Trophoblast cell (in vitro differentiated cells and primary cell): ENCODE measurements around the gene NR1H2.

Experiments
- DNase-seq, 2 donors: peaks; one replicate each; pipeline ENCODE4 v3.0.0-alpha.2; 2016
- H2AFZ ChIP-seq: 2 replicates; pipeline ENCODE4 v1.6.1; 2013; ENCODE audit warnings: low read length, moderate library complexity, mild to moderate bottlenecking; ENCODE audit not compliant: insufficient read depth, poor library complexity
- H2AK5ac ChIP-seq: 2 replicates; pipeline ENCODE4 v1.6.1; 2013; ENCODE audit warnings: mild to moderate bottlenecking, low read length
- H2BK120ac ChIP-seq: 2 replicates; pipeline ENCODE4 v1.6.1; 2013; ENCODE audit warnings: low read length, mild to moderate bottlenecking, moderate library complexity; ENCODE audit not compliant: insufficient read depth, poor library complexity
- H2BK12ac ChIP-seq: 2 replicates; pipeline ENCODE4 v1.6.1; 2013; ENCODE audit warnings: mild to moderate bottlenecking, low read length, moderate library complexity
- H2BK5ac ChIP-seq: 2 replicates; pipeline ENCODE4 v1.6.1; 2013; ENCODE audit warnings: low read length, low read depth, moderate library complexity, mild to moderate bottlenecking; ENCODE audit not compliant: poor library complexity
- H3K14ac ChIP-seq: 2 replicates; pipeline ENCODE4 v1.6.1; 2013; ENCODE audit warnings: mild to moderate bottlenecking, low read length
- H3K18ac ChIP-seq: 2 replicates; pipeline ENCODE4 v1.6.1; 2013; ENCODE audit warnings: mild to moderate bottlenecking, low read length
- H3K23ac ChIP-seq: 2 replicates; pipeline ENCODE4 v1.6.1; 2013; ENCODE audit warnings: low read length
- H3K27ac ChIP-seq: 2 replicates; pipeline ENCODE4 v1.5.1; 2013; ENCODE audit warnings: low read depth, mild to moderate bottlenecking, inconsistent platforms, low read length, moderate library complexity
- H3K27me3 ChIP-seq: 2 replicates; pipeline ENCODE4 v1.6.1; 2013; ENCODE audit warnings: inconsistent platforms, mild to moderate bottlenecking, low read length, moderate library complexity; ENCODE audit not compliant: insufficient read depth
- H3K36me3 ChIP-seq, 2 experiments: 1 replicate in 1 of 2; 2 replicates in 1 of 2; pipeline ENCODE4 v1.6.1; 2013; ENCODE audit warnings: low read length in 2 of 2, mild to moderate bottlenecking in 2 of 2, moderate library complexity in 1 of 2; ENCODE audit not compliant: insufficient read depth in 2 of 2, control insufficient read depth in 1 of 2
- H3K4ac ChIP-seq: 2 replicates; pipeline ENCODE4 v1.6.1; 2013; ENCODE audit warnings: low read depth, mild to moderate bottlenecking, low read length, moderate library complexity
- H3K4me1 ChIP-seq, 2 experiments: 1 replicate in 1 of 2; 2 replicates in 1 of 2; pipeline ENCODE4 v1.6.1; 2013; ENCODE audit warnings: low read length in 2 of 2, mild to moderate bottlenecking in 2 of 2, moderate library complexity in 1 of 2; ENCODE audit not compliant: insufficient read depth in 2 of 2, control insufficient read depth in 1 of 2
- H3K4me2 ChIP-seq: 2 replicates; pipeline ENCODE4 v1.6.1; 2013; ENCODE audit warnings: inconsistent platforms, mild to moderate bottlenecking, low read length, moderate library complexity
- H3K4me3 ChIP-seq: 2 replicates; pipeline ENCODE4 v1.5.1; 2013; ENCODE audit warnings: mild to moderate bottlenecking, low read depth, low read length, inconsistent platforms
- H3K79me1 ChIP-seq: one replicate; pipeline ENCODE4 v1.6.1; 2013; ENCODE audit warnings: low read length
- H3K79me2 ChIP-seq: 2 replicates; pipeline ENCODE4 v1.6.1; 2013; ENCODE audit warnings: low read length, mild to moderate bottlenecking; ENCODE audit not compliant: control insufficient read depth, insufficient read depth, poor library complexity
- H3K9ac ChIP-seq: 2 replicates; pipeline ENCODE4 v1.6.1; 2013; ENCODE audit warnings: mild to moderate bottlenecking, low read length
- H3K9me3 ChIP-seq: 2 replicates; pipeline ENCODE4 v1.6.1; 2013; ENCODE audit warnings: low read depth, mild to moderate bottlenecking, control low read depth, inconsistent platforms, low read length; ENCODE audit not compliant: insufficient read depth
- H4K12ac ChIP-seq: 2 replicates; pipeline ENCODE4 v1.6.1; 2013; ENCODE audit warnings: low read depth, mild to moderate bottlenecking, low read length, moderate library complexity
- H4K8ac ChIP-seq: 2 replicates; pipeline ENCODE4 v1.6.1; 2013; ENCODE audit warnings: low read depth, mild to moderate bottlenecking, low read length, moderate library complexity
- H4K91ac ChIP-seq: one replicate; pipeline ENCODE4 v1.6.1; 2013; ENCODE audit warnings: low read depth, mild to moderate bottlenecking, low read length, moderate library complexity
- WGBS: extraction: QIAGEN DNeasy Blood & Tissue Kit; methylation state at CpG from one replicate; pipeline ENCODE4 v1.1.7; 2013; ENCODE audit warnings: missing lambda C conversion rate; ENCODE audit not compliant: insufficient read length, insufficient coverage; ENCODE audit errors: extremely low coverage; 5-methylcytosine and 5-hydroxymethylcytosine counted together

The NR1H2 gene

GRCh38 chr19:50413096-50413495 is 36.8 kb downstream of the NR1H2 start:
- H3K4ac ChIP-seq: no peak overlapping the region
- no peak for DNase-seq
- no peaks in the 10 kb centered on the region for H3K27me3 ChIP-seq
- H3K79me2 ChIP-seq: no peaks in the 10 kb centered on the region
- no peak overlapping the region for H3K18ac ChIP-seq
- H3K9ac ChIP-seq: no peak overlapping the region
- WGBS: no CpG with 5 or more reads among the region's 13 CpGs
- no peak overlapping the region for H3K4me3 ChIP-seq
- H3K14ac ChIP-seq: no peak overlapping the region
- no peak overlapping the region for H2BK5ac ChIP-seq
- H4K8ac ChIP-seq: no peak overlapping the region
- no peaks in the 10 kb centered on the region for H3K4me1 ChIP-seq
- no peak overlapping the region for H3K4me2 ChIP-seq
- peaks cover 3% of the 10 kb centered on the region for H3K9me3 ChIP-seq
- no peak overlapping the region for H2AK5ac ChIP-seq
- no peak overlapping the region for H3K23ac ChIP-seq
- H4K91ac ChIP-seq: no peak overlapping the region
- peaks cover 34 to 39% of the 10 kb centered on the region in 2 experiments for H3K36me3 ChIP-seq
- no peak overlapping the region for H2BK12ac ChIP-seq
- no peaks in the 10 kb centered on the region for H3K79me1 ChIP-seq
- no peak overlapping the region for H2AFZ ChIP-seq
- no peak overlapping the region for H3K27ac ChIP-seq
- H2BK120ac ChIP-seq: no peak overlapping the region
- H4K12ac ChIP-seq: no peak overlapping the region

DNA sequence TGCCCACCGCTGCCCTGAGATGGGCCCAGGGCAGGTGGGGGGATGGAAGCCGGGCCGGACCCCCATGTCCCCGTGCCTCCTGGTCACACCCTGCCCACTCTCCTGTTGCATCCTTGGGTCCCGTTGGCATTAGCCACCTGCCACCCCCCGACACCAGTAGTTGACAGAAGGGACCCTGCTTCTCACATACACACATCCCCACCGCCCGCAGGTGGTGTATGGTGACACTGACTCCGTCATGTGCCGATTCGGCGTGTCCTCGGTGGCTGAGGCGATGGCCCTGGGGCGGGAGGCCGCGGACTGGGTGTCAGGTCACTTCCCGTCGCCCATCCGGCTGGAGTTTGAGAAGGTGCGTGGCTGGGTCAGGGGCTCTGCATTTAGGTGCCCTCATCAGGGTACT is 37.3 kb downstream of the NR1H2 start:
- Histone ChIP-seq H3K27me3 (no peaks in the 10 kb centered on the region), H3K14ac (no peak overlapping the region), H4K12ac (no peak overlapping the region), H2AFZ (no peak overlapping the region), H3K4me3 (no peak overlapping the region), H2BK120ac (no peak overlapping the region), H3K9me3 (peaks cover 3% of the 10 kb centered on the region), H2AK5ac (no peak overlapping the region), H4K8ac (no peak overlapping the region), H3K4ac (no peak overlapping the region), H3K23ac (no peak overlapping the region), H2BK5ac (no peak overlapping the region), H3K18ac (no peak overlapping the region), H3K36me3 (peaks cover 31 to 38% of the 10 kb centered on the region in 2 experiments), H3K9ac (no peak overlapping the region), H3K27ac (no peak overlapping the region), H3K4me2 (no peak overlapping the region), H2BK12ac (no peak overlapping the region), H3K79me1 (no peaks in the 10 kb centered on the region), H4K91ac (no peak overlapping the region), H3K79me2 (no peaks in the 10 kb centered on the region), H3K4me1 (no peaks in the 10 kb centered on the region)
- WGBS: no CpG with 5 or more reads among the region's 21 CpGs
- no peak for DNase-seq

GRCh38 chr19:50414864-50415660 is 38.8 kb downstream of the NR1H2 start:
- Histone ChIP-seq H3K4me1 (no peaks in the 10 kb centered on the region), H2BK12ac (no peak overlapping the region), H3K9ac (no peak overlapping the region), H3K14ac (no peak overlapping the region), H3K23ac (no peak overlapping the region), H3K27me3 (peaks cover 2% of the 10 kb centered on the region), H3K18ac (no peak overlapping the region), H3K9me3 (peaks cover 3% of the 10 kb centered on the region), H4K12ac (no peak overlapping the region), H3K27ac (no peak overlapping the region), H4K91ac (no peak overlapping the region), H2AK5ac (no peak overlapping the region), H2AFZ (no peak overlapping the region), H4K8ac (no peak overlapping the region), H2BK5ac (no peak overlapping the region), H2BK120ac (no peak overlapping the region), H3K79me1 (no peaks in the 10 kb centered on the region), H3K4me3 (no peak overlapping the region), H3K79me2 (no peaks in the 10 kb centered on the region), H3K4ac (no peak overlapping the region), H3K4me2 (no peak overlapping the region), H3K36me3 (peaks cover 16 to 23% of the 10 kb centered on the region in 2 experiments)
- no CpG with 5 or more reads among the region's 37 CpGs for WGBS
- peak; percentile 42 to 76 for DNase-seq

- Histone ChIP-seq H4K12ac (no peak overlapping the region), H3K27me3 (peaks cover 2% of the 10 kb centered on the region), H3K4me2 (no peak overlapping the region), H3K23ac (no peak overlapping the region), H3K79me1 (no peaks in the 10 kb centered on the region), H3K14ac (no peak overlapping the region), H2BK5ac (no peak overlapping the region), H4K8ac (no peak overlapping the region), H2AK5ac (no peak overlapping the region), H3K4ac (no peak overlapping the region), H2BK120ac (no peak overlapping the region), H3K18ac (no peak overlapping the region), H3K9me3 (peaks cover 3% of the 10 kb centered on the region), H3K4me1 (no peaks in the 10 kb centered on the region), H2BK12ac (no peak overlapping the region), H4K91ac (no peak overlapping the region), H3K4me3 (no peak overlapping the region), H3K79me2 (no peaks in the 10 kb centered on the region), H3K9ac (no peak overlapping the region), H2AFZ (no peak overlapping the region), H3K27ac (no peak overlapping the region), H3K36me3 (peaks cover 12 to 17% of the 10 kb centered on the region in 2 experiments)
- DNase-seq: no peak
- no CpG with 5 or more reads among the region's 22 CpGs for WGBS
Observed at GRCh38 chr19:50415661-50416033, 39.4 kb downstream of the NR1H2 start.
